Measurements from ENCODE around the gene INPP5D.

- TF ChIP-seq TEAD4 (IDR thresholded peaks at IDR 0.05; ENCODE audit: low read depth, low read length) (no peak), CTCF (IDR thresholded peaks at IDR 0.05; ENCODE audit: control extremely low read depth in 1 of 3, insufficient read depth in 1 of 3, low read depth in 1 of 3, low read length in 3 of 3) (no peak), RAD21 (IDR thresholded peaks at IDR 0.05 in 1 of 2, conservative IDR thresholded peaks at IDR 0.05 in 1 of 2; ENCODE audit: low read depth in 2 of 2, low read length in 2 of 2) (no peak), POLR2AphosphoS5 (IDR thresholded peaks at IDR 0.05; ENCODE audit: low read depth, low read length) (no peak), USF2 (IDR thresholded peaks at IDR 0.05; ENCODE audit: low read length) (no peak), POLR2A (IDR thresholded peaks at IDR 0.05; ENCODE audit: control extremely low read depth in 1 of 2, low read depth in 2 of 2, low read length in 2 of 2) (no peak), CEBPB (IDR thresholded peaks at IDR 0.05; ENCODE audit: low read depth, low read length) (no peak), EZH2 (IDR thresholded peaks at IDR 0.05; ENCODE audit: low read depth, low read length, severe bottlenecking) (no peak), BACH1 (IDR thresholded peaks at IDR 0.05; ENCODE audit: low read length) (no peak), ATF3 (IDR thresholded peaks at IDR 0.05; ENCODE audit: insufficient read depth, low read depth, low read length) (no peak), JUND (IDR thresholded peaks at IDR 0.05; ENCODE audit: low read length) (no peak)
These were observed 52.8 kb downstream of the INPP5D start for GRCh38 chr2:233112776-233113452.

Data from H1 (cell line).